Measurements from ENCODE around the gene MUC22.

DNA sequence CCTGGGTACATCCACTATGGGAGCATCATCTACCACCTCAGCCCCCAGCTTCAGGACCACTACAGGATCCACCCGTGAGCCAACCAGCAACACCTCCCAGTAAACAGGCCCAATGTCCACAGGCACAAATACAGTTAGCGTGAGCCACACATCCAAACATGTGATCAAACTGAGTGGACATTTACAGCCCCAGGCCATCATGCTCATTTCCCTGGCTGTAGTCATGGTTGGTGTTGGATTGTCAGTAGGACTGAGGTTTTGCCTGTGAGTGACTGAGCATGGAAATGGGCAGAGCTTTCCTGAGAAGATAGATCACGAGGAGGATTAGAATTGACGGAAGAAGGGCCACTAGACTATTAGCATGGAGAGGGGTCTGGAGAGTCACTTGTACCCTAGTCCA is 37.5 kb upstream of the MUC22 start:
- TF ChIP-seq, protein P1, sequence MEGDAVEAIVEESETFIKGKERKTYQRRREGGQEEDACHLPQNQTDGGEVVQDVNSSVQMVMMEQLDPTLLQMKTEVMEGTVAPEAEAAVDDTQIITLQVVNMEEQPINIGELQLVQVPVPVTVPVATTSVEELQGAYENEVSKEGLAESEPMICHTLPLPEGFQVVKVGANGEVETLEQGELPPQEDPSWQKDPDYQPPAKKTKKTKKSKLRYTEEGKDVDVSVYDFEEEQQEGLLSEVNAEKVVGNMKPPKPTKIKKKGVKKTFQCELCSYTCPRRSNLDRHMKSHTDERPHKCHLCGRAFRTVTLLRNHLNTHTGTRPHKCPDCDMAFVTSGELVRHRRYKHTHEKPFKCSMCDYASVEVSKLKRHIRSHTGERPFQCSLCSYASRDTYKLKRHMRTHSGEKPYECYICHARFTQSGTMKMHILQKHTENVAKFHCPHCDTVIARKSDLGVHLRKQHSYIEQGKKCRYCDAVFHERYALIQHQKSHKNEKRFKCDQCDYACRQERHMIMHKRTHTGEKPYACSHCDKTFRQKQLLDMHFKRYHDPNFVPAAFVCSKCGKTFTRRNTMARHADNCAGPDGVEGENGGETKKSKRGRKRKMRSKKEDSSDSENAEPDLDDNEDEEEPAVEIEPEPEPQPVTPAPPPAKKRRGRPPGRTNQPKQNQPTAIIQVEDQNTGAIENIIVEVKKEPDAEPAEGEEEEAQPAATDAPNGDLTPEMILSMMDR (conservative IDR thresholded peaks at IDR 0.05; ENCODE audit: low read depth, low read length), result no peak
- TF ChIP-seq POLR2A (IDR thresholded peaks at IDR 0.05; ENCODE audit: low read depth, low read length), result no peak
- TF ChIP-seq SMC3 (IDR thresholded peaks at IDR 0.05; ENCODE audit: low read depth, low read length), result no peak
- no peak for TF ChIP-seq CHD1 (IDR thresholded peaks at IDR 0.05; ENCODE audit: low read depth, low read length)
- no peak for TF ChIP-seq RFX5 (IDR thresholded peaks at IDR 0.05; ENCODE audit: low read depth, low read length)
- no peak for TF ChIP-seq RAD21 (IDR thresholded peaks at IDR 0.05; ENCODE audit: low read length)
- TF ChIP-seq, protein P2, sequence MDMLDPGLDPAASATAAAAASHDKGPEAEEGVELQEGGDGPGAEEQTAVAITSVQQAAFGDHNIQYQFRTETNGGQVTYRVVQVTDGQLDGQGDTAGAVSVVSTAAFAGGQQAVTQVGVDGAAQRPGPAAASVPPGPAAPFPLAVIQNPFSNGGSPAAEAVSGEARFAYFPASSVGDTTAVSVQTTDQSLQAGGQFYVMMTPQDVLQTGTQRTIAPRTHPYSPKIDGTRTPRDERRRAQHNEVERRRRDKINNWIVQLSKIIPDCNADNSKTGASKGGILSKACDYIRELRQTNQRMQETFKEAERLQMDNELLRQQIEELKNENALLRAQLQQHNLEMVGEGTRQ (IDR thresholded peaks at IDR 0.05; ENCODE audit: low read depth, low read length), result no peak

Data from IMR-90 (cell line).